HG03378 (cell line): Measurements from ENCODE around the gene OCRL.
"Not testable (repeated sequence)": the region's sequence is repeated elsewhere in the genome, so short reads cannot be mapped to it uniquely, and the experiment has no call there.

ENCODE experiments used
- ATAC-seq: cut with Tn5 transposase; IDR thresholded peaks from one replicate; pipeline ENCODE4 v1.9.1; 2021; ENCODE audit warnings: mild to moderate bottlenecking, moderate library complexity; ENCODE audit not compliant: unreplicated experiment

OCRL gene

GRCh38 chrX:129534816-129535578, 5.1 kb upstream of the OCRL start:
- ATAC-seq = no peak

DNA sequence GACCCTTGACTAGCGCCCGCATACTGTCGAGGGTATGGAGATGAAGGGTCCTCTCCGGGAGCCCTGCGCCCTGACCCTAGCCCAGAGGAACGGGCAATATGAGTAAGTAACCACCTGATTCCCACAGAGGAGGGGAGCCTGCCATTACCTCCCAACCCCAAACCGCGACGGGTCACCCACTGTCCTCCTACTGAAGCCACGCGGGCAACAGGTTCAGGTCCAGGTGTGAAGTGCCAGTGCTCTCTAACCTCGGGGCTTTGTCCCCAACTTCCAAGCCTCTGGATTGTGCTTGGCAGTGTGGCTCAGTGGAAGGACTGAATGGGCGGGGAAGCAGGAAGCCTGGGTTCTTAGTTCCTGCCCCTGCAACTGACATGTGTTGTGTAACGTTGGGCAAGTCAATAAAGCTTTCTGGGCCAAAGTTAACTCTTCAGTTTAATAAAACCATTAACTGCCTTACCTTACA, 694 bp downstream of the OCRL start:
- ATAC-seq = no peak

GRCh38 chrX:129544780-129545179, 4.7 kb downstream of the OCRL start:
- no peak for ATAC-seq

DNA sequence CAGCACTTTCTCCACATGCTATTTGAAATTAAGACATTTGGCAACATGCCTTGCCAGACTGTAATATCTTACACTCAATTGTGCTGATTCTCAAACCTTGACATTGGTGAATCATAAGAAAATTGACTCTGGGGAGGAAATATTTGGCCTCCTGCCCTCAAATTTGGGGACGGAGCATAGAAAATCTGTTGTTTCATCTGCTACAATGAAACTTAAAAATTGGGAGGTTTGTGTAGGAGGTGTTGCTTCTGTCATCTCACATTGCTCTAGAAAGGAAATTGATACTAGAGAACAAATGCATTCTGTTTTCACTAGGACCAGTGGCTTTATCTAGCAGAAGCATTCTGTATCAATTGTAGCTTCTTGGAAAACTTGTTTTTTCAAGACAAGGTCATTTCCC, 5.3 kb downstream of the OCRL start:
- no peak for ATAC-seq

DNA sequence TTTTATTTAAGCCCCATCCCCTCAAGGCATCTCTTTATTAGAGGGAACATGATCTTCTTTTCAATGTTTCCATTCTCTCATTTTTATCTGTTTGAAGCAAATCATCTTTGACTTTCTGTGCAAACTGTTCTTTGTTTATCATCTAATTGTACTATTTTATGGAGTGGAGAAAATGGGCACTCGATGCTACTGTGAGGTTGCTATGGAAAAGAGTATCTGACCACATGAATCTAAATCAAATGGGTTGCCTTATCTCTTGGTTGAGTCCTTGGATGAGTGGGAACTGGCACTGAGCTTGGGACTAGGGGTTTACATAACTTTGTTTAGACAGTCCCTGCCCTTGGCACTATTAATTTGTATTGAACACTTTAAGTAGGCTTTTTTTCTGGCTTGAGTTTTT, 9.1 kb downstream of the OCRL start:
- ATAC-seq = no peak

DNA sequence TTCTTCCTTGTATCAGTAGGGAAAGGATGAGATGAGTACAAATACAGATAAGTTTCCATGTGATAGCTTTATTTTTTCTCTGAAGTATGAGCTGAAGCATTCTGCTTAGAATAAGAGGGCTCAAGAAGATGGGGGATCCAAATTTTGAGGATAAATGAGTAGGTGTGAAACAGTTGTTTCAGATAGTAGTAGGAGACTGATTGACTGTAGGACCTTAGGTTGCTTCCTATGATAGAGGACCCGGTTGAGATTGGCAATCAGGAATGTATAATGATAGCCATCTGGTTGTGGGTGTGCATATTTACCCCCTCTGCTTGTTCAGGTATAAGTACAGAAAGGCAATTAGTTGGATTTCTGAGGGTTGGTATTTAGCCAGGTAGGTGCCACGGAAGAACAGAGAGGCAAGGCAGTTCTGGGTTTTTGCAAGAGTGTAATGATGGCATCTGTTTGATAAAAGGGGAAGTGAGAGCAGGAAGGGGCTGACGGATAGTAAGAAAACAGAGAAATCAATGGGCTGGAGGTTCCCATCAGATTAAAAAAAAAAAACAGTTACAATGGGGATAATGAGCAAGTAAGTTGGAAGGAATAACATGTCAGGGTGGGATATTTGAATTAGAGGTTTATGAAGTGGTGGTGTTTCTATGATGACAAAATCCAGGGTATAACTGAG, 13.7 kb downstream of the OCRL start:
- peak; percentile 97 for ATAC-seq

DNA sequence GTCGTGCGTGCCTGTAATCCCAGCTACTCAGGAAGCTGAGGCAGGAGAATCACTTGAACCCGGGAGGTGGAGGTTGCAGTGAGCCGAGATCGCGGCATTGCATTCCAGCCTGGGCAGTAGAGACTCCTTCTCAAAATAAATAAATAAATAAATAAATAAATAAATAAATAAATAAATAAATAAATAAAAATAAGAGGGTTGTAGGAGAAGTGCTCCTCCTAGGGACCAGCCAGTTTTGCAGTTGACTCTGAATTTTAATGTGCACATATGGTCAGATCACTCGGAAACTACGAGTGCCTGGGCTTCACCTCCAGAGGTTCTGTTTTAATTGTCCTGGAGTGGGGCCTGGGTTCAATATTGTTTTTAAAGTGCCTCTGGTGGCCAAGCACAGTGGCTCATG, 14.8 kb downstream of the OCRL start:
- not testable (repeated sequence) for ATAC-seq

- ATAC-seq = no peak
These were observed 16.8 kb downstream of the OCRL start for GRCh38 chrX:129556806-129557315.

GRCh38 chrX:129557844-129558480, 17.9 kb downstream of the OCRL start:
- no peak for ATAC-seq

DNA sequence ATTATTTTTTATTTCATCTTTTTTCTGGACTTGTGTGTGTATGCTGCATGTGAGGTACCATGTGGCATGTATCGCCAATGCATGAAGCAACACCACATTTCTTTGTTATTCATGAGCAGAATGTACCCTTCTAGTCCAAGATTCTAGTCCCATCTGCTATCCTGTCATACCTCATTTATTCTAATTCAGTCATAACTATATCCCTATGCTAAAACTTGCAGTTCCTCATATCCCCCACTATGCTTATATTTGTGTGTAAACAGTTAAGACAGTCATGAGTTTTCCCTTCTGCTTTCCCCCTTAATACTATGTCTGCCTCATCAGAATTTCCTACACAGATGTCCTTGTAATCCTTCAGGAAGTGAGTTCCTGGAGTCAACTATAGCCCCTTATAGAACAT, 19.7 kb downstream of the OCRL start:
- no peak for ATAC-seq

- ATAC-seq = no peak
These were observed 21.4 kb downstream of the OCRL start for GRCh38 chrX:129561453-129561852.

DNA sequence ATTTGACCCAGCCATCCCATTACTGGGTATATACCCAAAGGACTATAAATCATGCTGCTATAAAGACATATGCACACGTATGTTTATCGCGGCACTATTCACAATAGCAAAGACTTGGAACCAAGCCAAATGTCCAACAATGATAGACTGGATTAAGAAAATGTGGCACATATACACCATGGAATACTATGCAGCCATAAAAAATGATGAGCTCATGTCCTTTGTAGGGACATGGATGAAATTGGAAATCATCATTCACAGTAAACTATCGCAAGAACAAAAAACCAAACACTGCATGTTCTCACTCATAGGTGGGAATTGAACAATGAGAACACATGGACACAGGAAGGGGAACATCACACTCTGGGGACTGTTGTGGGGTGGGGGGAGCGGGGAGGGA, 24.3 kb downstream of the OCRL start:
- not testable (repeated sequence) for ATAC-seq

DNA sequence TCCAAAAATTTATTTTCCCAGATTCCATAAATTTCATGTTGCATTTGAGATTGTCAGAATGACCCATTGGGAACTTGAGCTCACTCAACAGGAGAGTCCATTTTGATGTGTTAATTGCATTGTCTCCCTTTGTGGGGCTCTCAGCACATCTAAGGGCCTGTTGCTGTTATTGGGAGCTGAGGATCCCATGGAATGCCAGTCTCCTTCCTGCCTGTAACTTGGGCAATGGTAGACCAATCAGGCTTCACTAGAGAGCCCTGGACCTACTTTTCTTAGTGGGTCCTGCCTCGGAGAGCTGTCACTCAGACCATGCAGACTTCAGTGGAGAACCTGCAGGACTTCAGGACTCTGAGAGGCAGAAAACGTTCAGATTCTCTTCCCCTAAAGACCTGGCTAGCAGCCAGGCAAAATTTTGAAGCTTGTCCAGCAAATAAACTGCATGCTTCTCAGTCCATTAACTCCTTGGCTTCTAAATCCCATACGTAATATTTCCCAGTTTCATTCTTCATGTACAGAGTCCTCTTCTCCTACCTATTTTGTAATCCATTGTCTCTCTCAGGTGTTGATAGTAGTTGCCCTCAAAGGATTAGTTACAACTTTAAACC, 25.1 kb downstream of the OCRL start:
- no peak for ATAC-seq

DNA sequence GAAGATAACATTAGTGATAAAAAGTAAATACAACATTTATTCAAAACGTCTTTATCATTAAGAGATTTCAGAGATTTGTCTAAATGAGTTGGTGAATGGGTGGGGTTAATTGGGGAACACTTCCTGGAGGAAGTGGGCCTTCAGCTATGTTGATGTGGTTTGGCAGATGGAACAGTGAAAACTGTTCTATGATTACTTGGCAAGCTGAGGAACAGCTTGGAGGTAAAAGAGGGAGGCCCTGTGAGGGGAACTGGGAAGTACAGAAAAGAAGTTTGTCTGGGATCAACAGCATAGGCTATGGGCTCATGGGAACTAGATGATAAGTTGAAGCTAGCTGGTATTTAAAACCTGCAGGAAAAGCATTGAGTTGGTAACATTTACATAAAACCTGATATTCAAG, 26.0 kb downstream of the OCRL start:
- ATAC-seq = no peak

GRCh38 chrX:129568349-129568748, 28.3 kb downstream of the OCRL start:
- no peak for ATAC-seq

GRCh38 chrX:129572422-129572821, 32.4 kb downstream of the OCRL start:
- ATAC-seq = no peak

GRCh38 chrX:129573652-129574051, 33.6 kb downstream of the OCRL start:
- ATAC-seq = not testable (repeated sequence)

GRCh38 chrX:129574214-129574613, 34.2 kb downstream of the OCRL start:
- no peak for ATAC-seq

GRCh38 chrX:129576539-129576938, 36.5 kb downstream of the OCRL start:
- no peak for ATAC-seq

DNA sequence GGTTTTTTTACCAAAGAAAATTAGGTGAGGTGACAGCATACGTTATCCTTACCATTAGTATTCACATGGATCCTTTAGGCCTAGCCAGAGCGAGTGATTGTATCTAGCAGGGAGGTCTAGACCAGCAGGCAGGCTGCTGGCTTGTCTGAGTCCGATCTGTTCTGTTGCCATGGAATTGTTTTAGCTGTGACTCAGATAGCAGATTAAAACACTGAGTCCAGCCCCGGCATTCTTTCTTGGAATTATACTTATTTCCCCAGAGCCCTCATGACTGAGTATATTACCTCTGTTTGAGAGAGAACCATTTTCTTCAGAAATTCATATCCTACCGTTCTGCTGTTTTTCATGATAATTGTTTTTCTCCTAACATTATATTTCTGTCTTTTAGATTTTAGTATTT, 37.4 kb downstream of the OCRL start:
- no peak for ATAC-seq

DNA sequence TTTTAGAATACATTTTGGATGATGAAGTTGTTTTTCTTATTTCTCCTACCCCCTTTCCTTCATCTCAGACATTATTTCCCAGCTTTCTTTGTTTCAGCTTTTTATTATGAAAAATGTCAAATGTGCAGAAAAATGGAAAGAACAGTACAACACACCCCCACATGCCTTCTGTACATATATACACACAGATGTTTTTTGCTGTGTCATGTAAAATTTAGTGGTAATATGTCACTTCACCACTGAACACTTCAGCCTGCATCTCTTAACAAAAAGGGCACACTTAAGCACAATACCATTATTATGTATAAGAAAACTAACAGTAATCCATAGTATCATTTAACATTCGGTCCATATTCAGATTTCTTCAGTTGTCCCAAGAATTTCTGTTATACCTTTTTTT, 37.8 kb downstream of the OCRL start:
- no peak for ATAC-seq
